ENCODE measurements around the gene TIPRL. TPM values are rescaled to one million over a fixed set of nuclear protein-coding genes. Genes with fewer than 3 reads are reported as not detected.
A peak's percentile ranks its signal among the peaks of the same experiment; 100 is the strongest.

The TIPRL gene
- total RNA-seq, 4 donors from 2014 or later = 19.3 to 25.7 (median 21.7) TPM

DNA sequence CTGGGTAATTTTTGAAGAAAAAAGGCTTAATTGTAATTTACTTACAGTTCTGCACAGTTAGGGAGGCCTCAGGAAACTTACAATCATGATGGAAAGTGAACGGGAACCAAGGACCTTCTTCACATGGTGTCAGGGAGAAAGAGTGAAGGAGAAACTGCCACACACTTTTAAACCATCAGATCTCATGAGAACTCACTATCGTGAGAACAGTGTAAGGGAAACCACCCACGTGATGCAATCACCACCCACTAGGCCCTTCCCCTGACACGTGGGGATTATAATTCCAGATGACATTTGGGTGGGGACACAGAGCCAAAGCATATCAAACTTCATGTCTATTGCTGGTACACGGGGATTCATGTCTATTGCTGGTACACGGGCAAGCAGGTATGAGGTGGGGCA is 41.7 kb downstream of the TIPRL start:
- Histone ChIP-seq H3K27ac (no peak overlapping the region), H3K4me3 (replicated peaks in 1 of 3) (no peak overlapping the region), H3K36me3 (no peaks in the 10 kb centered on the region), H3K4me1 (peaks cover 0 to 7% of the 10 kb centered on the region in 2 donors), H3K27me3 (no peaks in the 10 kb centered on the region), H3K9me3 (no peaks in the 10 kb centered on the region)
- intact Hi-C loops (cut with DNase I) = no loop called here
- TF ChIP-seq, protein P1, sequence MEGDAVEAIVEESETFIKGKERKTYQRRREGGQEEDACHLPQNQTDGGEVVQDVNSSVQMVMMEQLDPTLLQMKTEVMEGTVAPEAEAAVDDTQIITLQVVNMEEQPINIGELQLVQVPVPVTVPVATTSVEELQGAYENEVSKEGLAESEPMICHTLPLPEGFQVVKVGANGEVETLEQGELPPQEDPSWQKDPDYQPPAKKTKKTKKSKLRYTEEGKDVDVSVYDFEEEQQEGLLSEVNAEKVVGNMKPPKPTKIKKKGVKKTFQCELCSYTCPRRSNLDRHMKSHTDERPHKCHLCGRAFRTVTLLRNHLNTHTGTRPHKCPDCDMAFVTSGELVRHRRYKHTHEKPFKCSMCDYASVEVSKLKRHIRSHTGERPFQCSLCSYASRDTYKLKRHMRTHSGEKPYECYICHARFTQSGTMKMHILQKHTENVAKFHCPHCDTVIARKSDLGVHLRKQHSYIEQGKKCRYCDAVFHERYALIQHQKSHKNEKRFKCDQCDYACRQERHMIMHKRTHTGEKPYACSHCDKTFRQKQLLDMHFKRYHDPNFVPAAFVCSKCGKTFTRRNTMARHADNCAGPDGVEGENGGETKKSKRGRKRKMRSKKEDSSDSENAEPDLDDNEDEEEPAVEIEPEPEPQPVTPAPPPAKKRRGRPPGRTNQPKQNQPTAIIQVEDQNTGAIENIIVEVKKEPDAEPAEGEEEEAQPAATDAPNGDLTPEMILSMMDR (IDR thresholded peaks at IDR 0.05) = no peak
- no peak for TF ChIP-seq POLR2A (IDR thresholded peaks at IDR 0.05)
- DNase-seq = no peak
- WGBS, 2 donors = 73% methylated on average over 6 of the region's 6 CpGs

DNA sequence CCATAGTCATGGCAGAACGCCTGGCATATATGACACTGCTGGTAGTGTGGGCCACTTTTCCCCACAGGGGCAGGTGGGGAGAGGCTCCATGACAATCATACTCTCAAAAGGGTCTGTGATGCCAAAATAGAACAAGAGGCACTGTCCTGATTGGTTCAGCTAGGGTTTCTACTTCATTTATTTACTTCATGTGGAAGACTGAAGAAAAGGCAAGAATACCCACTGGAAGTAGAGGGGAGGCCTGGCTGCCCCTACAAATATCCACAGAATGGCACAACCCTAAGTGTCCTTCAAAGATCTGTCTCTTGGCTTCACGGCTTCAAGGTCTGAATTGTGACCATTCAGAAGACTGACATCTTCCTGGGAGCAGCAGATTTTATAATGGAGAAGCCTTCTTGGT is 42.5 kb downstream of the TIPRL start:
- no peak overlapping the region for H3K27ac ChIP-seq
- TF ChIP-seq POLR2A (IDR thresholded peaks at IDR 0.05) = no peak
- TF ChIP-seq, protein P1 (IDR thresholded peaks at IDR 0.05) = no peak
- no peak overlapping the region for H3K4me3 ChIP-seq (replicated peaks in 1 of 3)
- no peaks in the 10 kb centered on the region for H3K27me3 ChIP-seq
- no peaks in the 10 kb centered on the region for H3K36me3 ChIP-seq
- intact Hi-C loops (cut with DNase I) = no loop called here
- no peaks in the 10 kb centered on the region for H3K9me3 ChIP-seq
- peaks cover 0 to 8% of the 10 kb centered on the region in 2 donors for H3K4me1 ChIP-seq
- no peak for DNase-seq
- WGBS, 2 donors = 84 to 85% methylated on average over 2 of the region's 2 CpGs

DNA sequence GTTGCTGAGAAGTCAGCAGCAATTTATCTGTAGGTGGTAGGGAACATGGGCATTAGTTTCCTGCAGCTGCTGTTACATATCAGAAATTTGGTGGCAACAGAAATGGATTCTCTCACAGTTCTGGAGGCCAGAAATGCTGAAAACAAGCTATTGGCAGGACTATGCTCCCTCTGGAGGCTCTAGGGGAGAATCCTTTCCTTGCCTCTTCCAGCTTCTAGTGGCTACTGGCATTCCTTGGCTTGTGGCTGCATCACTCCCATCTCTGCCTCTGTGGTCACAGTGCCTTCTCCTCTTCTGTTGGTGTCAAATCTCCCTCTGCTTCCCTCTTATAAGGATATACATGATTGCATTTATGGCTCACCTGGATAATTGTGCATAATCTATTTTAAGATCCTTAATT is 44.5 kb downstream of the TIPRL start:
- H3K4me3 ChIP-seq (replicated peaks in 1 of 3) = no peak overlapping the region

DNA sequence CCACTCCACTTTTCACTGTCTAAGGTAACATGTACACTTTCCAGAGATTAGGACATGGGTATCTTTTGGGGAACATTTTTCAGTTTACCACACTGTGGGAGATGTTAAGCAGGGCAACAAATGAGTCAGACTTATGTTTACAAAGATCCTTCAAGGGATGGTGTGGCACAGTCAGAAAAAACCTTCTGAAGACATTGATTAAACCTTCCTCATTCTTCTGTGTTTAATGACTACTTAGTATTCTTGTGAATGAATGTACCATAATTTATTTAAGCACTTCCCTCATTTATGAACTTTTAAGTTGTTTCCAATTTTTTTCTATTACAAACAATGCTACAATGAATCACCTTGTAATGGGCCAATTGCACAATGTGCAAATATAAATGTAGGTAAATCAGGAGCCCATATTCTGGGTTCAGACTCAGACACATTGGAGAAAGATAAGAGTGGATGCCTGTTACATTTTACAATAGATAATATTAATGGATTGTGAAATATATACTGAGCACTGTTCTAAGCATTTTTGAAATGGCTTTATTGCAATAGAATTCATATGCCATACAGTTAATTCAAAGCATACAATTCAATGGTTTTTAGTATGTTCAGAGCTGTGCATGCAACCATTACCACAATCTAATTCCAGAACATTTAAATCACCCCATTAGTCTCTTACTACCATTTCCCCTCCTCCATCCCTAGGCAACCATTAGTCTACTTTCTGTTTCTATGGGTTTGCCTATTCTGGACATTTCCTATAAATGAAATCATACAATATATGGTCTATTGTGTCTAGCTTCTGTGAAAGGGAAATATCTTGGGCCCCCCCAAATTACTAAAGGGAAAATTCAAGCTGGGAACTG is 45.1 kb downstream of the TIPRL start:
- TF ChIP-seq, protein P1 (IDR thresholded peaks at IDR 0.05) = no peak
- TF ChIP-seq POLR2A (IDR thresholded peaks at IDR 0.05) = no peak

More for the DNA sequence above, 44.5 kb downstream of the TIPRL start:
- Histone ChIP-seq H3K27ac (no peak overlapping the region), H3K36me3 (no peaks in the 10 kb centered on the region), H3K27me3 (no peaks in the 10 kb centered on the region), H3K4me1 (peaks cover 7 to 14% of the 10 kb centered on the region in 2 donors), H3K9me3 (no peaks in the 10 kb centered on the region)
- DNase-seq = no peak
- intact Hi-C loops (cut with DNase I) = no loop called here
- no peak for TF ChIP-seq POLR2A (IDR thresholded peaks at IDR 0.05)
- TF ChIP-seq, protein P1 (IDR thresholded peaks at IDR 0.05) = no peak

DNA sequence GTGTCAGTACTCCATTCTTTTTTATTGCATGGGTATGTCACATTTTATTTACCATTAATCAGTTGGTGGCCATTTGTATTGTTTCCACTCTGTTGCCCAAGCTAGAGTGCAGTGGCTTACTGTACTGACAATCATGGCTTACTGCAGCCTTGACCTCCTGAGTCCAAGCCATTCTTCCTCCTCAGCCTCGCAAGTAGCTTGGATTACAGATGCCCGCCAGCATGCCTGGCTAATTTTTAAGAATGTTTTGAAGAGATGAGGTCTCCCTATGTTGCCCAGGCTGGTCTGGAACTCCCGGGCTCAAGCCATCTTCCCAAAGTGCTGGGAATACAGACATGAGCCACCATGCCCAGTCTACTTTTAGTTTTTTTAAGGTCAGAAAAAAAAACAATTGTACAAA is 46.2 kb downstream of the TIPRL start:
- H3K4me3 ChIP-seq (replicated peaks in 1 of 3) = peak overlapping the region in 1 of 3 donors; percentile 93
- intact Hi-C loops (cut with DNase I) = no loop called here

More for the DNA sequence above, 45.1 kb downstream of the TIPRL start:
- Histone ChIP-seq H3K27ac (no peak overlapping the region), H3K36me3 (no peaks in the 10 kb centered on the region), H3K4me1 (peaks cover 14 to 18% of the 10 kb centered on the region in 2 donors), H3K27me3 (no peaks in the 10 kb centered on the region), H3K9me3 (no peaks in the 10 kb centered on the region), H3K4me3 (replicated peaks in 1 of 3) (no peak overlapping the region)
- DNase-seq = no peak
- intact Hi-C loops (cut with DNase I) = no loop called here

More for the DNA sequence above, 46.2 kb downstream of the TIPRL start:
- peak in 1 of 2 donors; percentile 15 for DNase-seq
- Histone ChIP-seq H3K27ac (no peak overlapping the region), H3K36me3 (no peaks in the 10 kb centered on the region), H3K9me3 (no peaks in the 10 kb centered on the region), H3K27me3 (no peaks in the 10 kb centered on the region), H3K4me1 (peaks cover 16 to 26% of the 10 kb centered on the region in 2 donors)
- WGBS, 2 donors = 56 to 67% methylated on average over 3 of the region's 3 CpGs
- no peak for TF ChIP-seq POLR2A (IDR thresholded peaks at IDR 0.05)
- TF ChIP-seq, protein P1 (IDR thresholded peaks at IDR 0.05) = no peak

Measured in thyroid gland (tissue), 4 donors.